ENCODE measurements around the gene MIS12.

- no peak for TF ChIP-seq ATF2 (CRISPR knock-in tag; IDR thresholded peaks at IDR 0.05; ENCODE audit: borderline replicate concordance, low read depth)
- no peak for TF ChIP-seq CTCF (IDR thresholded peaks at IDR 0.05)
- TF ChIP-seq SP1 (CRISPR knock-in tag; conservative IDR thresholded peaks at IDR 0.05) = no peak
- no peak for TF ChIP-seq NR1H2 (CRISPR knock-in tag; IDR thresholded peaks at IDR 0.05)
These were observed 22.4 kb downstream of the MIS12 start for GRCh38 chr17:5508810-5509209.
